HCT116 (cell line): ENCODE measurements around the gene PCTP. TPM values are rescaled to one million over a fixed set of nuclear protein-coding genes. Genes with fewer than 3 reads are reported as not detected.

Experiments used
- ATAC-seq: fragments of 200-7000 bp; cut with Tn5 transposase; 2 replicates; pipeline ENCODE4 v1.9.1; 2020; ENCODE audit warnings: mild to moderate bottlenecking, moderate library complexity
- BruUV-seq: library from RNA; stranded (reverse); fragments of 400-500 nt; replicated peaks from 2 replicates; lab custom pipeline; 2021; lab: Mats Ljungman, UMichigan
- CTCF ChIA-PET: fragments of 300-600 bp; sonication (Branson Sonifier 250); formaldehyde crosslinking; loops from one replicate; lab custom pipeline; 2021; ENCODE audit warnings: antibody characterized with exemption; lab: Charles Lee
- POLR2A ChIA-PET: fragments of 300-600, 350-600 bp; sonication (Branson Sonifier 250); formaldehyde crosslinking; loops from one replicate; lab custom pipeline; 2021; ENCODE audit warnings: antibody characterized with exemption; lab: Charles Lee
- RAD21 ChIA-PET, 2 experiments: fragments of 300-600 bp; sonication (Branson Sonifier 250); formaldehyde crosslinking; loops; one replicate each; lab custom pipeline; 2023; ENCODE audit warnings: low total read pairs in 2 of 2; ENCODE audit not compliant: uncharacterized antibody in 2 of 2, unreplicated experiment in 2 of 2, low non-redundant PET in 1 of 2; lab: Charles Lee
- DNase-seq: peaks from one replicate; pipeline ENCODE4 v3.0.0-alpha.2; 2010; ENCODE audit warnings: low read depth, low spot score
- H2AFZ ChIP-seq: fragments of 200-600 bp; shearing (Covaris generic), sonication (generic); 2 replicates; pipeline ENCODE4 v1.6.1; 2017; ENCODE audit warnings: low read depth, mixed run types, mixed read lengths, antibody characterized with exemption, low read length; ENCODE audit not compliant: poor library complexity, severe bottlenecking
- H3K27ac ChIP-seq: 2 replicates; pipeline ENCODE4 v1.5.1; 2012; ENCODE audit warnings: low read depth, low read length
- H3K27me3 ChIP-seq: fragments of 200-600 bp; sonication (generic); 2 replicates; pipeline ENCODE4 v1.6.1; 2016; ENCODE audit warnings: mixed run types, low read length, mixed read lengths; ENCODE audit not compliant: insufficient read depth
- H3K36me3 ChIP-seq, 2 experiments: fragments of 200-500 bp in 1 of 2; fragments of 200-600 bp in 1 of 2; sonication (Bioruptor generic) in 1 of 2; sonication (generic) in 1 of 2; 2 replicates each; pipeline versions ENCODE4 v1.5.1 to v1.6.1; 2014 to 2016; ENCODE audit warnings: low read length in 2 of 2, inconsistent platforms in 1 of 2, mixed read lengths in 1 of 2, mixed run types in 1 of 2; ENCODE audit not compliant: insufficient read depth in 2 of 2, control insufficient read depth in 1 of 2
- H3K4me1 ChIP-seq, 2 experiments: fragments of 200-600 bp in 1 of 2; sonication (generic) in 1 of 2; 2 replicates each; pipeline versions ENCODE4 v1.5.1 to v1.6.1; 2012 to 2017; ENCODE audit warnings: low read length in 2 of 2, inconsistent platforms in 1 of 2, mild to moderate bottlenecking in 1 of 2, mixed read lengths in 1 of 2, mixed run types in 1 of 2, moderate library complexity in 1 of 2; ENCODE audit not compliant: insufficient read depth in 2 of 2, control insufficient read depth in 1 of 2
- H3K4me2 ChIP-seq: fragments of 200-600 bp; sonication (generic); 2 replicates; pipeline ENCODE4 v1.6.1; 2017; ENCODE audit warnings: mixed run types, low read length, mixed read lengths
- H3K4me3 ChIP-seq, 2 experiments: fragments of 200-600 bp in 1 of 2; sonication (generic) in 1 of 2; replicated peaks in 1 of 2; 2 replicates each; pipeline ENCODE4 v1.5.1; 2011 to 2016; ENCODE audit warnings: low read length in 2 of 2, control low read depth in 1 of 2, low read depth in 1 of 2, mild to moderate bottlenecking in 1 of 2, mixed read lengths in 1 of 2, mixed run types in 1 of 2
- H3K79me2 ChIP-seq: fragments of 200-600 bp; sonication (generic); 2 replicates; pipeline ENCODE4 v1.6.1; 2017; ENCODE audit warnings: mild to moderate bottlenecking, mixed run types, low read length, moderate library complexity, mixed read lengths; ENCODE audit not compliant: insufficient read depth
- H3K9ac ChIP-seq: fragments of 200-600 bp; sonication (generic); 2 replicates; pipeline ENCODE4 v1.6.1; 2016; ENCODE audit warnings: low read length, mixed read lengths
- H3K9me2 ChIP-seq: fragments of 200-600 bp; sonication (generic), shearing (Covaris generic); 2 replicates; pipeline ENCODE4 v1.6.1; 2017; ENCODE audit warnings: mixed run types, mild to moderate bottlenecking, moderate library complexity; ENCODE audit not compliant: insufficient read depth
- H3K9me3 ChIP-seq, 2 experiments: fragments of 200-500 bp in 1 of 2; fragments of 200-600 bp in 1 of 2; sonication (Bioruptor generic) in 1 of 2; sonication (generic) in 1 of 2; 2 replicates each; pipeline ENCODE4 v1.6.1; 2014 to 2017; ENCODE audit warnings: low read length in 2 of 2, mixed read lengths in 2 of 2, inconsistent platforms in 1 of 2, low read depth in 1 of 2, mild to moderate bottlenecking in 1 of 2, mixed run types in 1 of 2, moderate library complexity in 1 of 2; ENCODE audit not compliant: control insufficient read depth in 1 of 2, insufficient read depth in 1 of 2
- H4K20me1 ChIP-seq: fragments of 200-600 bp; sonication (generic), shearing (Covaris generic); 2 replicates; pipeline ENCODE4 v1.6.1; 2017; ENCODE audit warnings: mixed run types, mild to moderate bottlenecking, moderate library complexity; ENCODE audit not compliant: insufficient read depth
- CEBPB ChIP-seq: IDR thresholded peaks from 2 replicates; pipeline ENCODE4 v1.6.1; 2012; ENCODE audit warnings: low read depth
- CTCF ChIP-seq, 3 experiments: fragments of 200-600 bp in 1 of 3; sonication (generic) in 1 of 3; IDR thresholded peaks in 2 of 3; conservative IDR thresholded peaks in 1 of 3; 2 replicates each; pipeline ENCODE4 v1.5.1; 2012 to 2017; ENCODE audit warnings: low read depth in 2 of 3, low read length in 2 of 3, antibody characterized with exemption in 1 of 3, borderline replicate concordance in 1 of 3, control low read depth in 1 of 3, mild to moderate bottlenecking in 1 of 3, mixed read lengths in 1 of 3, mixed run types in 1 of 3, moderate library complexity in 1 of 3; ENCODE audit not compliant: insufficient read depth in 1 of 3
- EGR1 ChIP-seq: IDR thresholded peaks from 2 replicates; pipeline ENCODE4 v1.6.1; 2012; ENCODE audit warnings: low read depth
- ELF1 ChIP-seq: IDR thresholded peaks from 2 replicates; pipeline ENCODE4 v1.6.1; 2012; ENCODE audit warnings: low read depth, borderline replicate concordance
- EZH2 ChIP-seq: fragments of 200-600 bp; sonication (generic); IDR thresholded peaks from 2 replicates; pipeline ENCODE4 v1.6.1; 2017; ENCODE audit warnings: antibody characterized with exemption, mixed run types
- EZH2phosphoT487 ChIP-seq: fragments of 200-600 bp; IDR thresholded peaks from 2 replicates; pipeline ENCODE4 v1.6.1; 2018; ENCODE audit warnings: antibody characterized with exemption, borderline replicate concordance
- FOSL1 ChIP-seq: IDR thresholded peaks from 2 replicates; pipeline ENCODE4 v1.6.1; 2012; ENCODE audit warnings: low read depth
- MAX ChIP-seq: IDR thresholded peaks from 2 replicates; pipeline ENCODE4 v1.6.1; 2012
- POLR2A ChIP-seq: IDR thresholded peaks from 2 replicates; pipeline ENCODE4 v1.7.0; 2011; ENCODE audit warnings: borderline replicate concordance; ENCODE audit not compliant: insufficient read depth, insufficient read length; ENCODE audit errors: extremely low read depth
- POLR2AphosphoS5 ChIP-seq: IDR thresholded peaks from 2 replicates; pipeline ENCODE4 v1.6.1; 2011; ENCODE audit warnings: mild to moderate bottlenecking, low read depth, low read length, moderate library complexity
- RAD21 ChIP-seq: IDR thresholded peaks from 2 replicates; pipeline ENCODE4 v1.6.1; 2012; ENCODE audit warnings: low read depth, mild to moderate bottlenecking
- REST ChIP-seq: IDR thresholded peaks from 2 replicates; pipeline ENCODE4 v1.6.1; 2012; ENCODE audit warnings: low read depth
- SIN3A ChIP-seq: IDR thresholded peaks from 2 replicates; pipeline ENCODE4 v1.6.1; 2012; ENCODE audit warnings: low read depth
- SP1 ChIP-seq: IDR thresholded peaks from 2 replicates; pipeline ENCODE4 v1.6.1; 2012; ENCODE audit warnings: low read depth
- SRF ChIP-seq: IDR thresholded peaks from 2 replicates; pipeline ENCODE4 v1.6.1; 2012; ENCODE audit warnings: low read depth
- TCF7L2 ChIP-seq: IDR thresholded peaks from 2 replicates; pipeline ENCODE4 v1.7.0; 2011; ENCODE audit warnings: borderline replicate concordance, inconsistent platforms; ENCODE audit not compliant: insufficient read depth, insufficient read length; ENCODE audit errors: extremely low read depth
- YY1 ChIP-seq: IDR thresholded peaks from 2 replicates; pipeline ENCODE4 v1.6.1; 2011; ENCODE audit warnings: low read length, low read depth, moderate library complexity, mild to moderate bottlenecking; ENCODE audit not compliant: insufficient replicate concordance; ENCODE audit errors: extremely low read depth
- ZFX ChIP-seq: fragments of 450-650 bp; IDR thresholded peaks from 2 replicates; pipeline ENCODE4 v1.6.1; 2017
- ZNF274 ChIP-seq: fragments of 200-500 bp; sonication (Bioruptor generic); IDR thresholded peaks from 2 replicates; pipeline ENCODE4 v1.6.1; 2014; ENCODE audit warnings: mild to moderate bottlenecking, low read depth, low read length, inconsistent platforms
- intact Hi-C: fragments of 100-400 bp; cut with micrococcal nuclease; formaldehyde crosslinking; loops from 2 replicates; pipeline ENCODE4 v1.10.0; 2022
- total RNA-seq: library from RNA; stranded (reverse); gene quantifications from one replicate; pipeline ENCODE4 v1.2.1, GENCODE V29; 2021; ENCODE audit not compliant: unreplicated experiment
- TF ChIP-seq, protein P1 (sequence below): IDR thresholded peaks from 2 replicates; pipeline ENCODE4 v1.6.1; 2012

The PCTP gene
- total RNA-seq, 1 experiment from 2014 or later = 16.3 TPM

- Histone ChIP-seq H2AFZ (no peak overlapping the region), H3K27ac (no peak overlapping the region), H3K27me3 (no peaks in the 10 kb centered on the region), H3K4me3 (no peak overlapping the region), H3K4me1 (no peaks in the 10 kb centered on the region), H3K79me2 (no peaks in the 10 kb centered on the region), H3K4me2 (no peak overlapping the region), H3K9me2 (no peaks in the 10 kb centered on the region), H3K9me3 (no peaks in the 10 kb centered on the region), H3K36me3 (peaks cover 0 to 4% of the 10 kb centered on the region in 2 experiments; a peak in 1 of 4 replicates), H3K9ac (no peak overlapping the region), H4K20me1 (no peaks in the 10 kb centered on the region)
- ChIA-PET CTCF (no interaction called here), POLR2A (no interaction called here), RAD21 (no interaction called here)
- TF ChIP-seq YY1 (no peak), EZH2 (no peak), RAD21 (no peak), FOSL1 (no peak), POLR2A (no peak), EGR1 (no peak), SRF (no peak), REST (no peak), EZH2phosphoT487 (no peak), ELF1 (no peak), TCF7L2 (no peak), ZNF274 (no peak), SIN3A (no peak), POLR2AphosphoS5 (no peak), SP1 (no peak), CEBPB (no peak), MAX (no peak), CTCF (IDR thresholded peaks at IDR 0.05 in 2 of 3, conservative IDR thresholded peaks at IDR 0.05 in 1 of 3; ENCODE audit: borderline replicate concordance in 1 of 3, insufficient read depth in 1 of 3, low read depth in 2 of 3, low read length in 2 of 3) (no peak), ZFX (no peak)
- TF ChIP-seq, protein P1, sequence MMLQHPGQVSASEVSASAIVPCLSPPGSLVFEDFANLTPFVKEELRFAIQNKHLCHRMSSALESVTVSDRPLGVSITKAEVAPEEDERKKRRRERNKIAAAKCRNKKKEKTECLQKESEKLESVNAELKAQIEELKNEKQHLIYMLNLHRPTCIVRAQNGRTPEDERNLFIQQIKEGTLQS = no peak
- BruUV-seq = no TSS peak
- ATAC-seq (no peak), DNase-seq (no peak)
- intact Hi-C loops = no loop called here
These were observed 26.7 kb downstream of the PCTP start for GRCh38 chr17:55777471-55777971.
